IMR-90 (cell line): ENCODE data around the gene COPZ2. TPM values are rescaled to one million over a fixed set of nuclear protein-coding genes. Genes with fewer than 3 reads are reported as not detected.

Source experiments
- ATAC-seq: fragments of 200-7000 bp; cut with Tn5 transposase; 2 replicates; pipeline ENCODE4 v1.9.1; 2020; ENCODE audit warnings: low read depth, mild to moderate bottlenecking, moderate library complexity
- BruUV-seq: library from RNA; stranded (reverse); fragments of 400-500 nt; replicated peaks from 2 replicates; lab custom pipeline; 2021; lab: Mats Ljungman, UMichigan
- CTCF ChIA-PET: fragments of 300-600 bp; formaldehyde crosslinking; extraction: SDS; loops from one replicate; lab custom pipeline; 2021; ENCODE audit warnings: antibody characterized with exemption; lab: Yijun Ruan, JAX
- POLR2A ChIA-PET: fragments of 300-600 bp; sonication (Branson Sonifier 250); formaldehyde crosslinking; loops from one replicate; lab custom pipeline; 2022; ENCODE audit warnings: antibody characterized with exemption; ENCODE audit not compliant: unreplicated experiment; lab: Charles Lee
- DNase-seq: peaks from one replicate; pipeline ENCODE4 v3.0.0; 2013
- H2AFZ ChIP-seq: replicated peaks from 2 replicates; pipeline ENCODE3; 2013; ENCODE audit warnings: low read length, mild to moderate bottlenecking; ENCODE audit not compliant: poor library complexity
- H2AK5ac ChIP-seq: 2 replicates; pipeline ENCODE4 v1.6.1; 2013; ENCODE audit warnings: low read depth, low read length, inconsistent platforms
- H2AK9ac ChIP-seq: replicated peaks from 2 replicates; pipeline ENCODE3; 2013; ENCODE audit warnings: mild to moderate bottlenecking, low read depth, low read length, moderate library complexity; ENCODE audit not compliant: poor library complexity
- H2BK120ac ChIP-seq: 2 replicates; pipeline ENCODE4 v1.6.1; 2013; ENCODE audit warnings: low read depth, low read length, inconsistent platforms
- H2BK15ac ChIP-seq: 3 replicates; pipeline ENCODE4 v1.6.1; 2013; ENCODE audit warnings: low read depth, low read length, inconsistent platforms
- H2BK20ac ChIP-seq: 2 replicates; pipeline ENCODE4 v1.6.1; 2013; ENCODE audit warnings: low read depth, mild to moderate bottlenecking, inconsistent platforms, low read length, moderate library complexity
- H2BK5ac ChIP-seq: 2 replicates; pipeline ENCODE4 v1.6.1; 2013; ENCODE audit warnings: mild to moderate bottlenecking, low read depth, low read length, inconsistent platforms; ENCODE audit not compliant: poor library complexity, severe bottlenecking
- H3K14ac ChIP-seq: replicated peaks from 2 replicates; pipeline ENCODE4 v1.6.1; 2013; ENCODE audit warnings: low read depth, low read length, inconsistent platforms
- H3K18ac ChIP-seq: 2 replicates; pipeline ENCODE4 v1.6.1; 2013; ENCODE audit warnings: low read depth, low read length, control low read depth
- H3K23ac ChIP-seq: 2 replicates; pipeline ENCODE4 v1.6.1; 2013; ENCODE audit warnings: low read depth, low read length, inconsistent platforms
- H3K27ac ChIP-seq: 2 replicates; pipeline ENCODE4 v1.5.1; 2013; ENCODE audit warnings: mild to moderate bottlenecking, control low read depth, low read length; ENCODE audit not compliant: insufficient read depth
- H3K27me3 ChIP-seq: 2 replicates; pipeline ENCODE4 v1.6.1; 2013; ENCODE audit warnings: low read length; ENCODE audit not compliant: control insufficient read depth, insufficient read depth
- H3K36me3 ChIP-seq: 2 replicates; pipeline ENCODE4 v1.6.1; 2013; ENCODE audit warnings: low read length, mixed read lengths; ENCODE audit not compliant: control insufficient read depth, insufficient read depth
- H3K4ac ChIP-seq: 2 replicates; pipeline ENCODE4 v1.6.1; 2013; ENCODE audit warnings: low read depth, low read length, inconsistent platforms
- H3K4me1 ChIP-seq: 2 replicates; pipeline ENCODE4 v1.6.1; 2013; ENCODE audit warnings: low read length, mixed read lengths; ENCODE audit not compliant: control insufficient read depth, insufficient read depth
- H3K4me2 ChIP-seq: 2 replicates; pipeline ENCODE4 v1.6.1; 2013; ENCODE audit warnings: low read depth, mild to moderate bottlenecking, control low read depth, low read length, moderate library complexity
- H3K4me3 ChIP-seq: 2 replicates; pipeline ENCODE4 v1.5.1; 2013; ENCODE audit warnings: low read depth, mild to moderate bottlenecking, control low read depth, low read length, moderate library complexity; ENCODE audit not compliant: insufficient read depth
- H3K56ac ChIP-seq: 2 replicates; pipeline ENCODE4 v1.6.1; 2013; ENCODE audit warnings: low read length, inconsistent platforms; ENCODE audit not compliant: insufficient read depth; ENCODE audit errors: extremely low read depth
- H3K79me1 ChIP-seq, 2 experiments: 2 replicates each; pipeline ENCODE4 v1.6.1; 2013; ENCODE audit warnings: low read length in 2 of 2, inconsistent platforms in 1 of 2, low read depth in 1 of 2
- H3K9ac ChIP-seq: 2 replicates; pipeline ENCODE4 v1.6.1; 2013; ENCODE audit warnings: low read depth, low read length, control low read depth
- H3K9me1 ChIP-seq: 2 replicates; pipeline ENCODE4 v1.6.1; 2013; ENCODE audit warnings: low read length, inconsistent platforms; ENCODE audit not compliant: insufficient read depth
- H3K9me3 ChIP-seq: 2 replicates; pipeline ENCODE4 v1.6.1; 2013; ENCODE audit warnings: low read length; ENCODE audit not compliant: control insufficient read depth, insufficient read depth
- H4K20me1 ChIP-seq: 2 replicates; pipeline ENCODE4 v1.6.1; 2013; ENCODE audit warnings: low read length, inconsistent platforms; ENCODE audit not compliant: insufficient read depth
- H4K5ac ChIP-seq: 2 replicates; pipeline ENCODE4 v1.6.1; 2013; ENCODE audit warnings: mild to moderate bottlenecking, low read depth, low read length, control low read depth
- H4K8ac ChIP-seq, 2 experiments: 2 replicates each; pipeline ENCODE4 v1.6.1; 2013; ENCODE audit warnings: low read depth in 2 of 2, low read length in 2 of 2, control low read depth in 1 of 2, inconsistent platforms in 1 of 2
- H4K91ac ChIP-seq: 2 replicates; pipeline ENCODE4 v1.6.1; 2013; ENCODE audit warnings: low read depth, low read length, inconsistent platforms; ENCODE audit not compliant: insufficient read depth
- BHLHE40 ChIP-seq: fragments of 150-350 bp; IDR thresholded peaks from 2 replicates; pipeline ENCODE4 v1.6.1; 2016; ENCODE audit warnings: mild to moderate bottlenecking, low read depth, low read length
- CEBPB ChIP-seq: IDR thresholded peaks from 2 replicates; pipeline ENCODE4 v1.6.1; 2012; ENCODE audit warnings: low read depth, low read length, improper control_type of control experiment
- CHD1 ChIP-seq: IDR thresholded peaks from 2 replicates; pipeline ENCODE4 v1.6.1; 2012; ENCODE audit warnings: low read depth, low read length, improper control_type of control experiment
- CTCF ChIP-seq: conservative IDR thresholded peaks from 2 replicates; pipeline ENCODE4 v1.5.1; 2012; ENCODE audit warnings: mild to moderate bottlenecking, low read depth, low read length, improper control_type of control experiment
- ELK1 ChIP-seq: fragments of 150-350 bp; IDR thresholded peaks from 2 replicates; pipeline ENCODE4 v1.6.1; 2016; ENCODE audit warnings: low read depth, mild to moderate bottlenecking, low read length, moderate library complexity, borderline replicate concordance
- FOS ChIP-seq: fragments of 150-350 bp; IDR thresholded peaks from 2 replicates; pipeline ENCODE4 v1.6.1; 2016; ENCODE audit warnings: low read depth, low read length
- MAFK ChIP-seq: IDR thresholded peaks from 2 replicates; pipeline ENCODE4 v1.6.1; 2012; ENCODE audit warnings: low read depth, low read length, improper control_type of control experiment
- MAZ ChIP-seq: IDR thresholded peaks from 2 replicates; pipeline ENCODE4 v1.6.1; 2012; ENCODE audit warnings: low read depth, mild to moderate bottlenecking, low read length, improper control_type of control experiment, moderate library complexity, borderline replicate concordance
- MXI1 ChIP-seq: IDR thresholded peaks from 2 replicates; pipeline ENCODE4 v1.6.1; 2012; ENCODE audit warnings: low read depth, mild to moderate bottlenecking, low read length, moderate library complexity, borderline replicate concordance
- NFE2L2 ChIP-seq: fragments of 150-350 bp; IDR thresholded peaks from 2 replicates; pipeline ENCODE4 v1.6.1; 2016; ENCODE audit warnings: low read depth, mild to moderate bottlenecking, low read length
- POLR2A ChIP-seq: IDR thresholded peaks from 2 replicates; pipeline ENCODE4 v1.6.1; 2012; ENCODE audit warnings: mild to moderate bottlenecking, low read depth, low read length
- RAD21 ChIP-seq: IDR thresholded peaks from 2 replicates; pipeline ENCODE4 v1.6.1; 2012; ENCODE audit warnings: low read length, improper control_type of control experiment
- RCOR1 ChIP-seq: IDR thresholded peaks from 2 replicates; pipeline ENCODE4 v1.6.1; 2012; ENCODE audit warnings: mild to moderate bottlenecking, low read length, improper control_type of control experiment; ENCODE audit not compliant: insufficient replicate concordance
- SMC3 ChIP-seq: fragments of 150-350 bp; IDR thresholded peaks from 2 replicates; pipeline ENCODE4 v1.6.1; 2016; ENCODE audit warnings: low read depth, mild to moderate bottlenecking, antibody characterized with exemption, low read length, moderate library complexity
- USF2 ChIP-seq: fragments of 150-350 bp; IDR thresholded peaks from 2 replicates; pipeline ENCODE4 v1.6.1; 2017; ENCODE audit warnings: mild to moderate bottlenecking, antibody characterized with exemption, low read length, low read depth
- WGBS, 2 experiments: methylation state at CpG; one replicate each; pipeline versions ENCODE4 v1.1.5 to v1.1.7; 2013; ENCODE audit warnings: missing lambda C conversion rate in 2 of 2; ENCODE audit not compliant: insufficient read length in 1 of 2; ENCODE audit errors: extremely low coverage in 2 of 2; 5-methylcytosine and 5-hydroxymethylcytosine counted together
- dilution Hi-C: fragments of 300-500 bp; cut with HindIII; formaldehyde crosslinking; loops from one replicate; pipeline ENCODE4 v1.14.3; 2018; ENCODE audit warnings: low sequenced_read_pairs; ENCODE audit not compliant: unreplicated experiment
- in situ Hi-C: fragments of 300-500 bp; cut with MboI; formaldehyde crosslinking; loops from 3 replicates; pipeline ENCODE4 v1.14.3; 2019; ENCODE audit warnings: low sequenced_read_pairs, inconsistent platforms, mixed read lengths
- intact Hi-C: fragments of 100-400 bp; cut with micrococcal nuclease; formaldehyde crosslinking; loops from 2 replicates; pipeline ENCODE4 v1.10.0; 2022
- polyA plus RNA-seq, 3 experiments: library from polyadenylated mRNA; depleted of rRNA; stranded (reverse); fragments of >200 nt; gene quantifications; 2 replicates each; pipeline ENCODE4 v1.2.3, GENCODE V29; 2012; ENCODE audit warnings: low replicate concordance in 1 of 3
- total RNA-seq: library from RNA; depleted of rRNA; stranded (reverse); fragments of >200 nt; gene quantifications from 2 replicates; pipeline ENCODE4 v1.2.3, GENCODE V29; 2012

Gene COPZ2
- total and polyA plus RNA-seq, 2 of the 4 experiments (the other 2 are of a cell fraction) = 41.0 to 86.1 TPM

GRCh38 chr17:47981462-47981861, 56.1 kb downstream of the COPZ2 start:
- H3K18ac ChIP-seq = no peak overlapping the region
- no peak overlapping the region for H3K27ac ChIP-seq
- H3K9ac ChIP-seq = no peak overlapping the region
- no peak overlapping the region for H2AK9ac ChIP-seq
- no peak overlapping the region for H2BK20ac ChIP-seq
- peaks cover 50% of the 10 kb centered on the region for H3K36me3 ChIP-seq
- no peak overlapping the region for H4K91ac ChIP-seq
- H3K27me3 ChIP-seq = no peaks in the 10 kb centered on the region
- H3K4me2 ChIP-seq = no peak overlapping the region
- no TSS peak for BruUV-seq
- ChIA-PET POLR2A (interaction anchor here (0.6 kb wide), 1 partner anchor 45 kb away, joined by 3 read pairs; no protein-coding TSS in a partner anchor), CTCF (interaction anchor here (0.6 to 0.9 kb wide), 2 partner anchors 11 to 575 kb away, joined by 3 read pairs; partner anchors contain the start of gene CDK5RAP3)
- intact Hi-C loops (no loop called here), in situ Hi-C loops (loop anchor here (5.0 kb wide), 1 partner anchor 36 kb away; no protein-coding TSS in a partner anchor), dilution Hi-C loops (no loop called here)
- no peak overlapping the region for H4K5ac ChIP-seq
- H2BK5ac ChIP-seq = no peak overlapping the region
- no peaks in the 10 kb centered on the region for H3K9me3 ChIP-seq
- no peak for ATAC-seq
- no peak overlapping the region for H3K23ac ChIP-seq
- H3K79me1 ChIP-seq = peaks cover 4 to 6% of the 10 kb centered on the region in 2 experiments; a peak in 2 of 4 replicates
- TF ChIP-seq MAZ = no peak
- TF ChIP-seq CEBPB = no peak
- TF ChIP-seq SMC3 = no peak
- TF ChIP-seq MAFK = no peak
- TF ChIP-seq RAD21 = no peak
- TF ChIP-seq CHD1 = no peak
- TF ChIP-seq ELK1 = no peak
- no peak for TF ChIP-seq RCOR1
- TF ChIP-seq POLR2A = no peak
- TF ChIP-seq NFE2L2 = no peak
- no peak for TF ChIP-seq BHLHE40
- no peak for TF ChIP-seq MXI1
- TF ChIP-seq USF2 = no peak
- no peak for TF ChIP-seq FOS
- no peak for TF ChIP-seq CTCF
- H3K4ac ChIP-seq = no peak overlapping the region
- H2BK15ac ChIP-seq = no peak overlapping the region
- H3K56ac ChIP-seq = no peak overlapping the region
- H3K4me1 ChIP-seq = no peaks in the 10 kb centered on the region
- H4K20me1 ChIP-seq = no peaks in the 10 kb centered on the region; the same call in 1 of the 2 replicates
- H3K9me1 ChIP-seq = no peaks in the 10 kb centered on the region
- WGBS, 2 experiments = 100% methylated on average over 4 of the region's 9 CpGs; no CpG with 5 or more reads in 1 of the 2 experiments
- H4K8ac ChIP-seq = no peak overlapping the region
- H3K4me3 ChIP-seq = no peak overlapping the region
- H2BK120ac ChIP-seq = no peak overlapping the region
- DNase-seq = no peak
- H2AFZ ChIP-seq = no peak overlapping the region
- H3K14ac ChIP-seq = no peak overlapping the region
- no peak overlapping the region for H2AK5ac ChIP-seq
